KG1 (cell line): ENCODE data around the gene MMD.
"Not testable (repeated sequence)": the region's sequence is repeated elsewhere in the genome, so short reads cannot be mapped to it uniquely, and the experiment has no call there.

Source experiments
- DNase-seq: peaks from one replicate; lab custom pipeline; 2025; lab: John Stamatoyannopoulos, UW

MMD gene

GRCh38 chr17:55391764-55392467 is 29.7 kb downstream of the MMD start:
- no peak for DNase-seq

GRCh38 chr17:55391244-55391757 is 30.3 kb downstream of the MMD start:
- DNase-seq = no peak

GRCh38 chr17:55390364-55390977 is 31.2 kb downstream of the MMD start:
- no peak for DNase-seq

GRCh38 chr17:55389715-55390114 is 31.9 kb downstream of the MMD start:
- not testable (repeated sequence) for DNase-seq

GRCh38 chr17:55388842-55389241 is 32.8 kb downstream of the MMD start:
- no peak for DNase-seq

GRCh38 chr17:55386796-55387332 is 34.8 kb downstream of the MMD start:
- DNase-seq = no peak

- DNase-seq = no peak
Observed at GRCh38 chr17:55384643-55385232, 36.9 kb downstream of the MMD start.

- DNase-seq = no peak
Observed at GRCh38 chr17:55383771-55384642, 37.6 kb downstream of the MMD start.

- no peak for DNase-seq
Observed at GRCh38 chr17:55381017-55381770, 40.4 kb downstream of the MMD start.

GRCh38 chr17:55377671-55378275 is 43.9 kb downstream of the MMD start:
- no peak for DNase-seq

- peak; percentile 14 for DNase-seq
Observed at GRCh38 chr17:55368706-55369105, 52.9 kb downstream of the MMD start.

- no peak for DNase-seq
Observed at GRCh38 chr17:55366020-55366481, 55.6 kb downstream of the MMD start.

- DNase-seq = no peak
Observed at GRCh38 chr17:55363033-55363432, 58.6 kb downstream of the MMD start.

GRCh38 chr17:55360971-55361370 is 60.7 kb downstream of the MMD start:
- no peak for DNase-seq

- peak; percentile 79 for DNase-seq
Observed at GRCh38 chr17:55356434-55357328, 65.0 kb downstream of the MMD start.

GRCh38 chr17:55354941-55355340 is 66.7 kb downstream of the MMD start:
- DNase-seq = no peak

- no peak for DNase-seq
Observed at GRCh38 chr17:55354010-55354409, 67.6 kb downstream of the MMD start.

- no peak for DNase-seq
Observed at GRCh38 chr17:55351226-55351625, 70.4 kb downstream of the MMD start.

- no peak for DNase-seq
Observed at GRCh38 chr17:55350825-55351205, 70.8 kb downstream of the MMD start.
